GM12864 (cell line): ENCODE results near the gene CNTNAP4.

Source experiments
- DNase-seq: peaks from one replicate; pipeline ENCODE4 v3.0.0-alpha.2; 2011; ENCODE audit warnings: low read depth
- H3K4me3 ChIP-seq: 2 replicates; pipeline ENCODE4 v1.5.1; 2011; ENCODE audit warnings: mild to moderate bottlenecking, low read depth, low read length, control low read depth
- CTCF ChIP-seq: IDR thresholded peaks from 2 replicates; pipeline ENCODE4 v1.5.1; 2011; ENCODE audit warnings: low read depth, mild to moderate bottlenecking, moderate library complexity, low read length, control low read depth, inconsistent platforms; ENCODE audit errors: missing control alignments

CNTNAP4 gene

GRCh38 chr16:76360404-76360803, 83.2 kb downstream of the CNTNAP4 start:
- no peak overlapping the region for H3K4me3 ChIP-seq
- DNase-seq = no peak
- no peak for TF ChIP-seq CTCF

- no peak overlapping the region for H3K4me3 ChIP-seq
- no peak for DNase-seq
- TF ChIP-seq CTCF = no peak
Observed at GRCh38 chr16:76370344-76370743, 93.1 kb downstream of the CNTNAP4 start.

DNA sequence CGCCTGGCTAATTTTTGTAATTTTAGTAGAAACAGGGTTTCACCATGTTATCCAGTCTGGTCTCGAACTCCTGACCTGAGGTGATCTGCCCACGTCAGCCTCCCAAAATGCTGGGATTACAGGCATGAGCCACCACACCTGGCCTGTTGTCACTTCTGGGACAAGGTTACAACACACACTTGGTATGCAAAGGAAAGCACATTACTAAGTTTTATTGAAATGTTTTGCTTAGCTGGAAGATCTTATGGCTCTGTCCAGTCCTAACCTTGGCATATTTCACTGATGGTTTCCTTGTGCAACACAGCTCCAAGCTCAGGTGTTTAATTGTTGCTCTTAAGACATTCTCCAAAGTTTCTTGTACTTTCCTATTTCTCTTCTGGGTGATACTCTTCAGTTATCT, 94.2 kb downstream of the CNTNAP4 start:
- no peak for TF ChIP-seq CTCF
- H3K4me3 ChIP-seq = no peak overlapping the region
- DNase-seq = no peak

DNA sequence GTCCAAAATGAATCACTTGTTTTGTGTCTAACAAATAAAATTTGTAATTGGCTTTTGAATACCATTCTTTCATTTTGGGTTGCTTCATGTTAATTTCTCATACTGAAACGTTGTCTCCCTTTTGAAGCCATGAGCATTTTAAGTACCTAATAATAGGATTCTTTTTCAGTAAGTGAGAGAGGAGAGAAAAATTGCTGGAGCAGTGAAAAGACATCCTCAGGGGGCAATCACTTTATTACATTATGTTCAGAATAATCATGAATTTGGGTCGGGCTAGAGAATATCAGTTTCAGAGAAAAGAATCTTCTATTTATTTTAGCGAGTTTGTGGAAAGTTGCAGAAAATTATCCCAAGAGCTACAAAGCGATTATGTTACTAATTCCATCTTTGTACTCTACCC, 96.8 kb downstream of the CNTNAP4 start:
- H3K4me3 ChIP-seq = no peak overlapping the region
- no peak for TF ChIP-seq CTCF
- DNase-seq = no peak

GRCh38 chr16:76376988-76377387, 99.8 kb downstream of the CNTNAP4 start:
- no peak for TF ChIP-seq CTCF
- H3K4me3 ChIP-seq = no peak overlapping the region

DNA sequence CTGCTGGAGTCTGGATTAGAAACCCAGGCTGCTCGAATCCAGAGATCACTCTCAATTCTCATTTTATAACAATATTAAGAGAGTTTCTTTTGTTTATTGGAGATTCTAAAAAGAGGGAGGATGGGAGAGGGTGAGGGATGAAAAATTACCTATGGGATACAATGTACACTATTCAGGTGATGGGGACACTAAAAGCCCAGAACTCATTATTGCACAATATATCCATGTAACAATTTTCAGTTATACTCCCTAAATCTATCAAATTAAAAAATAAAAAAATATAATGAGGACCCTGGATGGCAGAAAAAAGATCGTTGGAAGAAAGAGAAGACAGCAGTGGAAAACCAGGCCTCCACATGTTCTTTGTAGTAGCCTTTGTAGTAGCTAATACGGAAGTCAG, 100.8 kb downstream of the CNTNAP4 start:
- TF ChIP-seq CTCF = no peak
- no peak for DNase-seq
- no peak overlapping the region for H3K4me3 ChIP-seq

More at GRCh38 chr16:76376988-76377387, 99.8 kb downstream of the CNTNAP4 start:
- DNase-seq = no peak

GRCh38 chr16:76381096-76381495, 103.9 kb downstream of the CNTNAP4 start:
- H3K4me3 ChIP-seq = no peak overlapping the region
- DNase-seq = no peak
- TF ChIP-seq CTCF = no peak
